KOPT-K1 (cell line): ENCODE data around the gene LARGE1.

Source experiments
- H3K27ac ChIP-seq: fragments of 200-600 bp; sonication (generic); 2 replicates; pipeline ENCODE4 v1.5.1; 2016; ENCODE audit warnings: antibody characterized with exemption, mild to moderate bottlenecking, low read depth, low read length; ENCODE audit not compliant: poor library complexity, severe bottlenecking
- H3K36me3 ChIP-seq: fragments of 200-600 bp; sonication (generic); 2 replicates; pipeline ENCODE4 v1.5.1; 2017; ENCODE audit warnings: antibody characterized with exemption, mild to moderate bottlenecking, low read length, moderate library complexity; ENCODE audit not compliant: insufficient read depth
- H3K9me3 ChIP-seq: fragments of 200-600 bp; sonication (generic); 2 replicates; pipeline ENCODE4 v1.5.1; 2017; ENCODE audit warnings: antibody characterized with exemption, low read length, mild to moderate bottlenecking; ENCODE audit not compliant: insufficient read depth, poor library complexity, severe bottlenecking

The LARGE1 gene

DNA sequence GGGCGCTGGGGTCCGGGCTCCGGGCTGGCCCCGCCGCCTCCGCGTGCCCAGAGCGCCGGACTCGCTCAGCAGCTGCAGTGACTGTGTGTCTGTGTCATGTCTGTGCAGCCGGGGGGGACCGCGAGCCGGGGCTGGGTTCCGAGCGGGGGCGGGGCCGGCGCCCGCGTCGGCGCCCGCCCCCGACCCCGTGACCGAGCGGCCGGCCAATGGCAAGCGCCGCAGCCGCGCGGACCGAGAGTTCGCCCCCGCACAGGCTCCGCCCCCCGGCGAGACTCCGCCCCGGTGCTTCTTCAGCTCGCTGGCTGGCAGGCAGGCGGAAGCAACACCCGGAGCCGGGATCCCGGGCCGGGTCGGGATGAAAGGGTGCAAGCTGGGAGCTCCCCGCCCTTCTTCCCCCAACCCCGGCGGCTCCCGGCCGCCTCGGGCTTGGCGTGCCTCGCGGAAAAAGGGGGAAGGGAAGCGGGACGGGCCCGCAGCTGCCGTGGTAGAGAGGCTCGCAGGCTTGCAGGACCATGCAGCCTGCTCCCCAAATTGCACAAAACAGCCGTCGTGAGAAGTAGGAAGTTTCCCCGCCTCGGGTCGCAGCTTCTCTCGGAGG is 750 bp upstream of the LARGE1 start:
- Histone ChIP-seq H3K36me3 (no peaks in the 10 kb centered on the region), H3K27ac (no peak overlapping the region), H3K9me3 (no peaks in the 10 kb centered on the region)

DNA sequence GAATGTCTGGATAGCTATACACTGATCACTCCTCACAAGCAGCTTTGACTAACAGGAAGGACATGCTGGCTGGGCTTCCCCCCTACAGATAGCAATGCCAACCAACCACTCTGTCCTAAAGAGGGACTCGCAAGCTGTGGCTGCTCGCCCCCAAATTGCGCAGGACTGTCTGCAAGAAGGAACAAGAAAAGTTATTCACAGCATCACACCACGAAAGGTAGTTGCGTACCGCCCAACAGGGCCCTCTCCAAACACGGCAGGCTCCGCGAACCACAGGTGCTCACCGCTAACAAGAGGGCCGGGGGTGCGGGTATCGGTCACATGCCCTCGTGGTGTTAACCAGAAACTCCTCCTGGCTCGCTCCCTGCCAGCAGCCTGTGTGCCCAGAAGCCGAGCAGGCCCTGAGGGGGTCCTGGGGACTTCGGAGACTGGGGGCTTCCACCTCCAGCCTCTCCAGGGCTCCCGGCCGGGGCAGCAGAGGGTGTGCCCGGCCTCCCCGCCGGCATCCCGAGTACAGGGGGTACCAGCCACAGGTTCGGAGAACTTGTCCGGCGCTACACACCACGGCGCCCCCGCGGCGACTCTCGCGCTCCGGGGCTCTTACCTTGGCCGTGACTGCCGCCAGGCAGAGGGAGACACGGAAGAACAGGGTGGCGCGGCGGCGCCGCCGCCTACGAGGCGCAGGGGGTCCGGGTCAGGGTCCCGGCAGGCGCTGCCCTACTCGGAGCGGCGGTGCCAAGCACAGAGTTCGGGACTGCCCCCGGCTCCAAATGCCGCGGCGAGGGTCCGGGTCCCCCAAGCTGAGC is 682 bp downstream of the LARGE1 start:
- H3K36me3 ChIP-seq, result no peaks in the 10 kb centered on the region
- H3K9me3 ChIP-seq, result no peaks in the 10 kb centered on the region
- no peak overlapping the region for H3K27ac ChIP-seq

DNA sequence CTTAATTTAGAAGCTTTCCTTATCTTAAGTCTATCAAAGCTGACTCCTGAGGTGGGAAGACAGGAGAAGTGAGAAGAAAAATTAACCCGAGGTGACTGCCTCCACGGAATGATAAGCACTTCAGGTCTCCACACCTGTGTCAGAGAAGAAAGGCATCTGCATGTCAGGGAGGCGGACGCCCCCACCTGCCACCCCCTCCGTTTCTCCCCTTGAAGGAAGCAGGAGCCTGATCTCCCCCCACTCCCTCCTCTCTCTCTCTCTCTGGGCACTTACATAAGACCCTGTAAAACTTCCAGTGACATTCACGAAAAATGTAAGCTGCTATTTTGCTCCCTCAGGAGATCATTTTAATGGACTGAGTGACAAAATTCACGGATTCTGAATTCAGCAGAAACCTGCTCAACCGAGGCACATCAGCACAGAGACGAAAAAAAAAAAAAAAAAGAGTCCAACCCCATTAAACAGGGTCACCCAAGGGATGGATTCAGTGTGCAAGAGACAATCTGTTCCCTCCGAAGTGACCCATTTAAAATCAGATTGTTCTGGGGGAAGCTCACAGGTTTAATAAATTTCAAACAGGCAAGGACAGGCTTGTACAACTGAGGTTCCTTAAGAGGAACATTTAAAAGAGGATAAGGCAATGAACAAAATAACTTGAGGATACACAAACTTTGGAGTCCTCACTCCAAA is 1.5 kb downstream of the LARGE1 start:
- Histone ChIP-seq H3K36me3 (no peaks in the 10 kb centered on the region), H3K27ac (no peak overlapping the region), H3K9me3 (no peaks in the 10 kb centered on the region)

DNA sequence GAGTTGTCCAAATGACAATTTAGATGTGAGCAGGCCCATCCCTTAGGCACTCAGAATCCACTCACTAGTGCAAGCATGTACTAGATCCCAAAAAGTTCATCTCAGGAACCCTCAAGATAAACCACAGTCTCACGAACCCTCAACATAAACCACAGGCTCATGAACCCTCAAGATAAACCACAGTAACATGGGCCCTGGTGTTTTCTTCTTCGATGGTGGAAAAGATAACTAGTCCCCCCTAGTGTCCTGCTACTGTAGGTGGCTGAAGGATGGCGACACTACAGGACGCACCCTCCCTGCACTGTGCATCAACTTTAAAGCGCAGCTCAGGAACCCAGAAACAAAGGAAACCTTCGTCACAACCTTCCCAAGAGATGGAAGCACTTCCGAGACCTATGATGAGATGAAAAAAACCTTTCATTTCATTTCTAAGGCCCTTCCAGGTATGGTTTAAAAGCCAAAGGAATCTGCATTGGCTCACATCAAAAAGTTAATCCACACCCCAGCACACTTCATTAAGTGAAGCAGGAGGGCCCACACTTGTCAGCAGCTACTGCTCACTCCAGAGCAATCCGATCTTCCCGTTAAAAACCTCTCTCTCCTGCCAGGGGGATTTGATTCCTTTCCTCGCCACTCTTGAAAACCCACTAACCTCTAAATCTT is 2.4 kb downstream of the LARGE1 start:
- Histone ChIP-seq H3K36me3 (no peaks in the 10 kb centered on the region), H3K27ac (no peak overlapping the region), H3K9me3 (no peaks in the 10 kb centered on the region)

DNA sequence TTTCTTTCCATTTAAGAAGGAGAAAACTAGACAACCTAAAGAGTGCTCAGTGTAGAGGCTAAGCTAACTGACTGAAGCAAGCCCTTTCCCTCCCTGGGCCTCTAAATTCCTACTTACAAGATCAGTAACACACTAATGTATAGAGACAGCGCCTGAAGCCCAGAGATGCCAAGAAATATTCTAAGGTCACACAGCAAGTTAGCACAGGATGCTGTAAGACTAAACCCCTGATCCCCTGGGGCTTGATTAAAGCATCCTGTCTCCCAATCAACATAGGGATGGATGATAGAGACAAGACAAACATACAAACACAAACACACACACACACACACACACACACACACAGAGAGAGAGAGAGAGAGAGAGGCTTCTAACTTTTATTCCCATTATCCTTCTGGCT is 5.6 kb downstream of the LARGE1 start:
- Histone ChIP-seq H3K27ac (no peak overlapping the region), H3K36me3 (no peaks in the 10 kb centered on the region), H3K9me3 (no peaks in the 10 kb centered on the region)

DNA sequence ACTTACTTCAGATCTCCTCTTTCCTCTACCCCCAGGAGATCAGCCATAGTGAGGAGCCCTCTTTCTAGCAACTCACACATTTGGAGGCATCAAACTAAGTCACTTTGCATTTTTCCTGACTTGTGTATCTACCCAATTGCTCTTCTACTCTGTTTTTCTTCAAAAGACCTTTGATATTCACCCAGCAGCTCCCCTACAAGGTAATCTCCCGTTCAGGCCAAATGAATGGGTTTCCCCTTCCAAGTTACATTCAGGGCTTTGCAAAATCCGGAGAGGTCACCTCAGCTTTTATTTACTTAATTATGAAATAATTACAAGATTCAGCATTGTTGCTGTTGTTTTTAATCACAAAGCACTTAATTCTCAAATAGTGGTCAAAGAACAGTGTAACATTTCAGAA is 6.1 kb downstream of the LARGE1 start:
- Histone ChIP-seq H3K36me3 (no peaks in the 10 kb centered on the region), H3K27ac (no peak overlapping the region), H3K9me3 (no peaks in the 10 kb centered on the region)

DNA sequence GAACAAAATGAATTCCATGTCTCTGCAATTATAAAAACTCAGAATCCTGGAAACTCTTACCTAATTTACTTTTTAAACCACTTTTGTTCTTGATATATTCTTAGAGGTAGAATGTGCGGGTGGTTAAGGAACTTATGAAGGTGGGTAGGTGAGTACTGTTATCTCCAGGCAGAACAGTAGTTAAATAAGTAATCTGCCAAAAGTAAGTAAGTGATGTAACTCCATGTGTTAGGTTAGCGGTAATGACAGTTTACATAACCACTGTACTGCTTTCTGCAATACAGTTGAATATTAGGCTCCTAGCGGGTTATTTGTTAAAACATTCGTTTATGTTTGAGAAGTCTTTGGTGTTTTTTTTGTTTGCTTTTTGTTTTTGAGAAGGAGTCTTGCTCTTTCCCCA is 7.1 kb downstream of the LARGE1 start:
- Histone ChIP-seq H3K9me3 (no peaks in the 10 kb centered on the region), H3K27ac (no peak overlapping the region), H3K36me3 (no peaks in the 10 kb centered on the region)

DNA sequence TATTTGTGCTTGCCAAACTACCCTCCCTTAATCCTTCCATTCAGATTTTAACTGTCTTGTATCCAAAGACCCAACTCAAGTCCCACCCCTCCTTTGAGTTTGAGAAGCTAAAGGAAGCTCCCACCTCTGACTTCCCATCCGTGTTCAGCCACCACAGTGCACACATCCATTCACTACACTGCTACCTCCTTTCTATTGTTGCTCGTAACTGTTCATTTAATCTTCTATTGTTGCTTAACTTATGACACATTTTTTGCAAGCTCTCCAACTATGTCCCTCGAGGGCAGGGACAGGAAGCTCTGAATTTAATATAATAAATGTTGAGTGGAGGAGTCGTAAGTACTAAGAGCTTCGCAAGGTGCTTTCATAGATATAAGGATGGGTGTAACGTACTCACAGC is 10.4 kb downstream of the LARGE1 start:
- Histone ChIP-seq H3K9me3 (no peaks in the 10 kb centered on the region), H3K27ac (no peak overlapping the region), H3K36me3 (no peaks in the 10 kb centered on the region)

DNA sequence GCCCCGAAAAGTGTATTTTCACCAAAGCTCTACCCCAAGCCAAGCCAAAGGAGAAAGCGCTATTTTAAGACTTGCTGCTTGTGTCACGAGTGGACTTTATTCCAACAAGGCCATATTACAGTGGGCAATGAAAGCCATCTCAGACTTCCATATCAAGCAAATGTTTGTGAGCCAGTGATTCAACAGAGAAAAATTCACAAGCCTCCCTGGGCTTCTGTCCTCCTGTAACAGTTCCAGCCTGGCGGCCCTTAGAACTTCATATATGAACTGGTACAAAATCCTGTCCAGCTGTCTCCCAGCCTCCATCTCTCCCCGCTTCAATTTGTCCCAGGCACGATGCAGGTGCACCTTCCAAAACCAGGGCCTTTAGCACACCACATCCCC is 11.2 kb downstream of the LARGE1 start:
- Histone ChIP-seq H3K36me3 (no peaks in the 10 kb centered on the region), H3K27ac (no peak overlapping the region)

DNA sequence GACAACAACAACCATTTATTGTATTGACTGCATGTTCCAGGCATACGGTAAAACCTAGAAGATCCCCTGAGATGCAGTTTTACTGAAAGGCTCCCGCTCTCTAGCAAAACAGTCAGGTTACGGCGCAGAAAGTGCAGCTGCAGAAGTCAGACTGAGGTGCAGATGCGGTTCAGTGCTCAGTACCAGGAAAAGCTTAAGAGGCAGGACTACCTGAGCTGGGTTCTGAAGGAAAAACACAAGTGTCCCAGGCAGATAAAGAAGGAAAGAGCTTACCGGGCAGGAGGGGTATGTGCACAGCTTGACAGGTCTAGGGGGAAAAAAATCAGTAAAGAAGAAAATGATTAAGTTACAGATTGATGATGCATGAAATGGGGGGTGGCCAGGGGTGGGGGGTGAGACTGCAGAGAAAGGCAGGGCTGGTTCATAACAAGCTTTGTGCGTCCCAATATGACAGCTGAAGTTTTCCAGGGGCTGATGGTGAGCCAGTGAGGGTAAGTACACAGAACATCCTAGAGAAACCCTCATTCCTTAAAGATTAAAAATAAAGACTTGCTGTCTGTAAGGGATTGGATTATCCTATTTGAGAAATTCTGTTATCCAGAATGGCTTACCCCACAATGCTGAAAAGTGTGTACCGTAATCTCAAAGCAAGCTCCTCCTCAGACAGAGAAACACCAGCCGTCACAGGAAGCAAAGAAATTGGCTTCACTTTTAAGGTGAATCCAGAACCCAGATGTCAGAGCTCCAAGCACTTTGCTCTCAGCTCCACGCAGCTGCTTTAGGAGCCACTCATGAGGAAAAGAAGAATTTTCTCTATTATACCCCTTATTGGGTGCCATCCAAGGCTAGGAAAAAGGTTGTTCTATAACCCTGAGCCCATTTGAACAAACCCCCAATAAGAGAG is 11.9 kb downstream of the LARGE1 start:
- H3K9me3 ChIP-seq, result no peaks in the 10 kb centered on the region

More for the DNA sequence above, 11.2 kb downstream of the LARGE1 start:
- H3K9me3 ChIP-seq, result no peaks in the 10 kb centered on the region

DNA sequence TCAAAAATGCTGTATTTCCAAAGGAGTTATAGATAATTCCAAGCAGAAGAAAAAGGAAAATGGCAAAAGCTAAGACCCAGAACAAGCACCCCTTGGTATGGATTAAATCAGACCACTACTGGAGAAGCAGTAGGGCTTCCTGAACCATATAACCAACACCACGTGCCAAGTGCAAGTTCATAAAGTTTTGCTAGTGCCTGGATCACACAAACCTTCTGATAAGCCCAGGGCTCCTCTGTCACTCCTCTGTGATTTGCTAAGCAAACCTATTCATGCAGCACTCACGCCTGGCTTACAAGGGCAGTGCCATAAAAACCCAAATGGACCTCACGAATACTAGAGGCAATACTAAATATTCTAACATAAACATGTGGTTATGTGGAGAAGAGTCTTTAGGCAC is 13.3 kb downstream of the LARGE1 start:
- no peaks in the 10 kb centered on the region for H3K9me3 ChIP-seq
- no peaks in the 10 kb centered on the region for H3K36me3 ChIP-seq
- H3K27ac ChIP-seq, result no peak overlapping the region

More for the DNA sequence above, 11.9 kb downstream of the LARGE1 start:
- H3K27ac ChIP-seq, result no peak overlapping the region
- no peaks in the 10 kb centered on the region for H3K36me3 ChIP-seq

DNA sequence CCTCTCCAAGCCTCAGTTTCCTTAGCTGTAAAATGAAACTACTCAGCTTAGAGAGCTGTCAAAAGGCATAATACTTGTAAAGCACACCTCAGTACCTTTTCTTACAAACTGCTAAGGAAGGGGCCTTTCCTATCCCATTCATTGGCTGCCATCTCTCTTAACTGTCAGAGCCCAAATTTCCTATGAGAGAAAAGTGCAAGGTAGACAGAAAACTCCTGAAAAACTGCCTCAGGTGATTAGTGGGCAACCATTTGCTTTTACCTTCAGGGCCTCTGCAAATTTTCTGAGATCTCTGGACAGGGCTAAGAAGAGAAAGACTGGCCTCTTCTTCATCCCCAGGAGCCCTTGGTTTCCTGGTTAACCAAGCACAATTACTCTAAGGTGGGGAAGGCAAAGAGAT is 13.8 kb downstream of the LARGE1 start:
- H3K9me3 ChIP-seq, result no peaks in the 10 kb centered on the region

DNA sequence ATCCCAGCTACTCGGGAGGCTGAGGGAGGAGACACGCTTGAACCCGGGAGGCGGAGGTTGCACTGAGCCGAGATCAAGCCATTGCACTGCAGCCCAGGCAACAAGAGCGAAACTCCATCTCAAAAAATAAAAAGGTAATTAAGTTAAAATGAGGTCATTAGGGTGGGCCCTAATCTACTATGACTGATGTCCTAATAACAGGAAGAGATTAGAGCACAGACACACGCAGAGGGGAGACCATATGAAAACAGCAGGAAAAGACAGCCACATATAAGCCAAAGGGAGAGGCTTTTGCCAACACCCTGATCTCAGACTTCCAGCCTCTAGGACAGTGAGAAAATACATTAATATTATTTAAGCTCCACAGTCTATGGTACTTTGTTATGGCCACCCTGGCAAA is 17.3 kb downstream of the LARGE1 start:
- no peaks in the 10 kb centered on the region for H3K36me3 ChIP-seq
- no peaks in the 10 kb centered on the region for H3K9me3 ChIP-seq
- H3K27ac ChIP-seq, result no peak overlapping the region

More for the DNA sequence above, 13.8 kb downstream of the LARGE1 start:
- no peak overlapping the region for H3K27ac ChIP-seq
- H3K36me3 ChIP-seq, result no peaks in the 10 kb centered on the region

DNA sequence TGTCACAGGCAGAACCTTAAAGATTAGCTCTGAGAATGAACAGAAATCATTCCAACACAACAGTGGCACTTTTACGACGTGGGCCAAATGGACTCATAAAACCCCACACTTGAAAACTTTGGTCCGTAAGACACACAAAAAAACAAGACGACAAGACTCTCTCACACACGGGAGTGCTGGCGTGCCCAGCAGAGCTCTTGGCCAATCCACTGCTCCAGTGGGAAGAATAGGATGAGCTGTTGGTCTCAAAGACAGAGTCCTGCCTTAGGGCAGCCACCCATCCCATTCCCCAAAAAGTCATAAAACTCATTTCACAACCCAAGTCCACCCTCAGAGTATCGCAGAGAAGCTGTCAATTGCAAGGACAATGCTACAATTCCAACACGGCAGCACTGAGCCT is 18.2 kb downstream of the LARGE1 start:
- no peaks in the 10 kb centered on the region for H3K36me3 ChIP-seq
- H3K9me3 ChIP-seq, result peaks cover 3% of the 10 kb centered on the region
- H3K27ac ChIP-seq, result no peak overlapping the region
